Tibial nerve (tissue), 4 donors: Measurements from ENCODE around the gene NRN1L. TPM values are rescaled to one million over a fixed set of nuclear protein-coding genes. Genes with fewer than 3 reads are reported as not detected.
"Not testable (repeated sequence)": the region's sequence is repeated elsewhere in the genome, so short reads cannot be mapped to it uniquely, and the experiment has no call there.

Source experiments
- DNase-seq, 2 donors: peaks; one replicate each; pipeline ENCODE4 v3.0.0-alpha.2; 2019; ENCODE audit warnings: low spot score in 2 of 2
- H3K27ac ChIP-seq, 4 donors: fragments of 200-600 bp; sonication (generic) in 3 of 4; one replicate each; pipeline ENCODE4 v1.5.1; 2017 to 2019; ENCODE audit warnings: mild to moderate bottlenecking in 1 of 4
- H3K27me3 ChIP-seq, 2 donors: fragments of 200-600 bp; sonication (generic) in 1 of 2; one replicate each; pipeline versions ENCODE4 v1.5.1 to v1.6.0; 2017 to 2019
- H3K36me3 ChIP-seq, 3 donors: fragments of 200-600 bp; sonication (generic); one replicate each; pipeline ENCODE4 v1.5.1; 2018 to 2019
- H3K4me1 ChIP-seq, 4 donors: fragments of 200-600 bp; sonication (generic) in 3 of 4; one replicate each; pipeline ENCODE4 v1.5.1; 2017 to 2019
- H3K4me3 ChIP-seq, 4 donors: fragments of 200-600 bp; sonication (generic) in 3 of 4; one replicate each; pipeline ENCODE4 v1.5.1; 2017 to 2019; ENCODE audit warnings: mild to moderate bottlenecking in 1 of 4, moderate library complexity in 1 of 4
- H3K9me3 ChIP-seq, 4 donors: fragments of 200-600 bp; sonication (generic) in 3 of 4; one replicate each; pipeline ENCODE4 v1.5.1; 2017 to 2019
- EP300 ChIP-seq, 2 donors: sonication (generic); formaldehyde crosslinking; IDR thresholded peaks; one replicate each; pipeline ENCODE4 v1.6.1; 2017; ENCODE audit warnings: antibody characterized with exemption in 2 of 2, mild to moderate bottlenecking in 1 of 2
- POLR2A ChIP-seq, 2 donors: fragments of 450-650 bp; IDR thresholded peaks; one replicate each; pipeline ENCODE4 v1.6.1; 2017; ENCODE audit warnings: antibody characterized with exemption in 2 of 2, mild to moderate bottlenecking in 2 of 2, moderate library complexity in 2 of 2
- WGBS, 2 donors: methylation state at CpG; one replicate each; pipeline ENCODE4 v1.1.5; 2018; 5-methylcytosine and 5-hydroxymethylcytosine counted together
- total RNA-seq, 4 donors: library from RNA; depleted of rRNA; stranded (reverse); fragments of >200 nt; gene quantifications; one replicate each; pipeline ENCODE4 v1.1.0, GENCODE V29; 2016
- TF ChIP-seq, protein P1 (sequence below), 5 experiments: fragments of 200-600 bp in 3 of 5; fragments of 450-650 bp in 2 of 5; sonication (generic) in 3 of 5; IDR thresholded peaks; one replicate each; pipeline ENCODE4 v1.5.1; 2016 to 2019; ENCODE audit warnings: antibody characterized with exemption in 5 of 5, mild to moderate bottlenecking in 3 of 5, moderate library complexity in 2 of 5

The NRN1L gene
- total RNA-seq, 4 donors from 2014 or later = 2.0 to 15.1 (median 3.9) TPM

DNA sequence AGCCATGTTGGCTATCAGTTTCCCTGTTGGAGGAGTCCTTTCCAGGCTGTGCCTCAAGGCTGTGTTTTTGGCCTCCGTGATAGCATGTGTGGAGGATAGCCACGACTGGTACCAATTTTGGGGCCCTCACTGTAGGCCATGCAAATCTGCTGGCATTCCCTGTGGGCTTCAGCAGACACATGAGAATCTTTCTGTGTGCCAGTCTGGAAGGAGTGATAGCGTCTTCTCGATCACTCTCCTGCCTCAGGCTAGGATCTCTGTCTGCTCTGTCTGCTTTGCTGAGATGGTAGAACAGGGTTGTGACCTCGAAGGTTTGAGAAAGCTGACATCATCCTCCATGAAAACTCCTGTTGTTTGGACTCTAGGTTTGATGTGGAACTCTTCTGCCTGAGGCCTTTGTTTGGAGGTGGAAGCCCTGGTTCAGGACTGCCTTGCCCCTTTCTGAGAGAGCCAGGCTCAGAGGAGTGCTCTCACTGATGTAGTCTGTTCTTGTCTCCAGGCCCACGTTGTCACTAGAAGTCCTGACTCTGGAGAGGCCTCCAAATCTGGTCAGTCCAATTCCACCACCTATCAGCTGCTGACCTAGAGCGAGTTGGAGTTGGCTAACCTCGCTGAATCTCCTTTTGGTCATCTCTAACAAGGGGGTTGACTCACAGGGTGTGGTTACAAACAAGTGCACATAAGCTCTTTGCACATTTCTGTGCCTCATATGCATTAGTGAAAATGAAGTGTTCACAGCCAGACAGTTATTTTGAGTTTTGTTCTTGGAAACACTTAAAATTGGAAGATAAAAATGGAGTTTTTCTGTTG lies 23.9 kb upstream of the NRN1L start:
- WGBS, 2 donors = 52 to 67% methylated on average over 6 to 8 of the region's 8 CpGs
- Histone ChIP-seq H3K27me3 (no peaks in the 10 kb centered on the region), H3K27ac (peak overlapping the region in 2 of 4 donors; percentile 78 to 88), H3K9me3 (no peaks in the 10 kb centered on the region), H3K36me3 (peaks cover 0 to 11% (median 0%) of the 10 kb centered on the region in 3 donors), H3K4me3 (no peak overlapping the region), H3K4me1 (peaks cover 0 to 78% (median 35%) of the 10 kb centered on the region in 4 donors)
- no peak for TF ChIP-seq POLR2A (IDR thresholded peaks at IDR 0.05)
- TF ChIP-seq, protein P1, sequence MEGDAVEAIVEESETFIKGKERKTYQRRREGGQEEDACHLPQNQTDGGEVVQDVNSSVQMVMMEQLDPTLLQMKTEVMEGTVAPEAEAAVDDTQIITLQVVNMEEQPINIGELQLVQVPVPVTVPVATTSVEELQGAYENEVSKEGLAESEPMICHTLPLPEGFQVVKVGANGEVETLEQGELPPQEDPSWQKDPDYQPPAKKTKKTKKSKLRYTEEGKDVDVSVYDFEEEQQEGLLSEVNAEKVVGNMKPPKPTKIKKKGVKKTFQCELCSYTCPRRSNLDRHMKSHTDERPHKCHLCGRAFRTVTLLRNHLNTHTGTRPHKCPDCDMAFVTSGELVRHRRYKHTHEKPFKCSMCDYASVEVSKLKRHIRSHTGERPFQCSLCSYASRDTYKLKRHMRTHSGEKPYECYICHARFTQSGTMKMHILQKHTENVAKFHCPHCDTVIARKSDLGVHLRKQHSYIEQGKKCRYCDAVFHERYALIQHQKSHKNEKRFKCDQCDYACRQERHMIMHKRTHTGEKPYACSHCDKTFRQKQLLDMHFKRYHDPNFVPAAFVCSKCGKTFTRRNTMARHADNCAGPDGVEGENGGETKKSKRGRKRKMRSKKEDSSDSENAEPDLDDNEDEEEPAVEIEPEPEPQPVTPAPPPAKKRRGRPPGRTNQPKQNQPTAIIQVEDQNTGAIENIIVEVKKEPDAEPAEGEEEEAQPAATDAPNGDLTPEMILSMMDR (IDR thresholded peaks at IDR 0.05) = no peak
- TF ChIP-seq EP300 (IDR thresholded peaks at IDR 0.05) = no peak
- DNase-seq = no peak

DNA sequence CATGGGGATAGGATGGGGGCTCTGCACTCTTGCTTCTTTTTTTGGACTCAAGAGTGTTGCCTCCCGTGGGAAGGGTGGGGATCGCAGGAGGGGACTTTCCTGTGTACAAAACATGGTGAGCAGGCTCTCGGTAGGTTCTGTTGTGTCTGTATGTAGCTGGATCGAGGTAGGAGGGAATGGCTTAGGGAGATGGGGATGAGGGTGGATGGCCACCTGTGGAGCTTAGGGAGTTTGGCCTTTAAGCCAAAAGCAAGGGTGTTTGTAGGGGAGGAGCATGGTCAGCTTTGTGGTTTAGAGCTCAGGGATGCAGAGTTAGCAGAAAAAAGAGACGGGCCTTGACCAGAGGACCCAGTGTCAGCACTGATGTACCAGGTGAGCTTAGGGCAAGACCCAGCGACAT lies 22.8 kb upstream of the NRN1L start:
- H3K4me3 ChIP-seq = no peak overlapping the region
- no peaks in the 10 kb centered on the region for H3K9me3 ChIP-seq
- no peak for DNase-seq
- 74 to 85% methylated on average over 6 of the region's 6 CpGs for WGBS, 2 donors
- H3K36me3 ChIP-seq = peaks cover 0 to 22% (median 0%) of the 10 kb centered on the region in 3 donors
- H3K4me1 ChIP-seq = peaks cover 0 to 69% (median 33%) of the 10 kb centered on the region in 4 donors
- no peaks in the 10 kb centered on the region for H3K27me3 ChIP-seq
- TF ChIP-seq POLR2A (IDR thresholded peaks at IDR 0.05) (no peak), EP300 (IDR thresholded peaks at IDR 0.05) (no peak)
- TF ChIP-seq, protein P1 (IDR thresholded peaks at IDR 0.05) = no peak
- H3K27ac ChIP-seq = peak overlapping the region in 2 of 4 donors; percentile 78 to 88

DNA sequence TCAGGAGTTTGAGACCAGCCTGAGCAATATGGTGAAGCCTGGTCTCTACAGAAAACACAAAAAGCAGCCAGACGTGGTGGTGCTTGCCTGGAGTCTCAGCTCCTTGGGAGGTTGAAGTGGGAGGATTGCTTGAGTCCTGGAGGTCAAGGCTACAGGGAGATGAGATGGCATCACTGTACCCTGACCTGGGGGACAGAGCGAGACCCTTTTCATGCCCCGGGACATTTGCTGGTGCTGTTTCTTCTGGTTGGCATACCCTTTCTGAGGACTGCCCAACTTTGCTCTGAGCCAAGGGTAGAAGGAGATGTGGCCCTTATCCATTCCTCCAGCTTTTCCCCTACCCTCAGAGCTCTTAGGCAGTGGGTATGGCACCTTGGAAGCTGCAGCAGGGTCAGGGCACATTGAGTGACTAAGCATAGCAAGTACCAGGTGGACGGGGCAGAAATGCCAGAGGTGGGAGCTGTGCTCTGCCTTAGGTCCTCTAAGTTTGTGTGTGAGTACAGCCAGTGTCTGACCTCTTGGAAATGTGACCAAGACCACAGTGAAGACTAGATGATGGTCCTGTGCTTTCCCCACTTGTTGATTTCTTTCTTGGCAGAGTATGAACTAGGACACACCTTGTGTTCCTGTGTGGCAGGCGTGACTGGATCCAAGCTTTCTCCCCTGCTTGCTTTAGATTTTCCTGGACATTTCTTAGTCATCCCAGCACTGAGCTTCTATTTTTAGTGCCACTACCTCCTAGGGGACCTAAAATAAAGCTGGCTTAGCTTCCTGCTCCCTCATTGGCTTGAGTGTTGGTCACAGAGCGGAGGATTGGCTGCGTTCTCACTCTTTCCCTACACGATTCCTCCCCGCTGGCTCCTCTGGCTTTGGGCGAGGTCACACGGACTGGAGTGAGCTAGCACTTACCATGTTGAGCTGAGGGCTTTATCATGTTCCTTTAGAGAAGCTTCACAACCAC lies 21.8 kb upstream of the NRN1L start:
- DNase-seq = peak; percentile 51 to 57
- 60 to 66% methylated on average over 11 of the region's 11 CpGs for WGBS, 2 donors
- Histone ChIP-seq H3K36me3 (peaks cover 0 to 32% (median 0%) of the 10 kb centered on the region in 3 donors), H3K4me3 (no peak overlapping the region), H3K4me1 (peaks cover 0 to 59% (median 24%) of the 10 kb centered on the region in 4 donors), H3K27ac (peak overlapping the region; percentile 50 to 88 (median 68)), H3K9me3 (no peaks in the 10 kb centered on the region), H3K27me3 (no peaks in the 10 kb centered on the region)
- TF ChIP-seq EP300 (IDR thresholded peaks at IDR 0.05) = peak in 1 of 2 donors; percentile 44
- TF ChIP-seq POLR2A (IDR thresholded peaks at IDR 0.05) = no peak

DNA sequence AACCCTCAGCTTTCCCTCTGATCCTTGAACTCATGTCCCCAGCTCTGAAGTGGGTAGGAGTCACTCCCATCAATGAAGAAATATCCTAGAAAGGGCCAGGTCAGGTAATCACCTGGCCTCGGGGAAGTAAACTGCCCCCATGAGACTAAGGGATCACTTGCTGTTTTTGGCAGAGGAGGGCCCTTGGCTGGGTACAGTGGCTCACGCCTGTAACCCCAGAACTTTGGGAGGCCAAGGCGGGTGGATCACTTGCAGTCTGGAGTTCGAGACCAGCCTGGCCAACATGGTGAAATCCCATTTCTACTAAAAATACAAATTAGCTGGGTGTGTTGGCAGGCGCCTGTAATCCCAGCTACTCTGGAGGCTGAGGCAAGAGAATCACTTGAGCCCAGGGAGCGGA lies 20.6 kb upstream of the NRN1L start:
- 89 to 93% methylated on average over 6 of the region's 6 CpGs for WGBS, 2 donors
- not testable (repeated sequence) for H3K4me3 ChIP-seq, H3K9me3 ChIP-seq, H3K27me3 ChIP-seq, DNase-seq
- H3K27ac ChIP-seq = peak overlapping the region in 3 of 4 donors; percentile 57 to 88 (median 78)
- H3K4me1 ChIP-seq = peaks cover 0 to 50% (median 17%) of the 10 kb centered on the region in 4 donors
- H3K36me3 ChIP-seq = peaks cover 0 to 43% (median 0%) of the 10 kb centered on the region in 3 donors

DNA sequence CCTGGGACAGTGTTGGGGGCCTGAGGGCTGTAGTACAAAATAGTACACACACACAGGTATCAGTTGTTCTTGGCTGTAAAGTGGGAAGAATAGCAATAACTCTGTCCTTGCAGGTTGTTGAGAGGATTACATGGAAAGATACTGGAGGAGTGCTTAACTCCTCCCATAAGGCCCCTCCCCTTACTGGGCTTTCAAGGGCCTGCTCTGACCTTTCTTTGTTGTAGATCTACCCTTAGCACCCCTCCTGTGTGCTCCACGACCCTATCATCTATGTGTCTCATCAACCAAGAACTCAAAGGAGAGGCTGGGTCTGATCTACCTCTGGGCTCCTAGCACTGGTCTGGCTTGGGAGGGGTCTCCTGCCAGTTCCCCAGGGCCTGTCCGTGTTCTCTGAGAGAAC lies 20.1 kb upstream of the NRN1L start:
- Histone ChIP-seq H3K27me3 (no peaks in the 10 kb centered on the region), H3K36me3 (peaks cover 0 to 49% (median 0%) of the 10 kb centered on the region in 3 donors), H3K9me3 (no peaks in the 10 kb centered on the region), H3K4me3 (no peak overlapping the region), H3K4me1 (peaks cover 0 to 50% (median 17%) of the 10 kb centered on the region in 4 donors), H3K27ac (peak overlapping the region in 1 of 4 donors; percentile 88)
- 62 to 69% methylated on average over 2 of the region's 2 CpGs for WGBS, 2 donors
- no peak for TF ChIP-seq POLR2A (IDR thresholded peaks at IDR 0.05)
- TF ChIP-seq EP300 (IDR thresholded peaks at IDR 0.05) = no peak
- TF ChIP-seq, protein P1 (IDR thresholded peaks at IDR 0.05) = no peak
- DNase-seq = no peak
